Nephron (organoid): ENCODE results near the gene GRAP.
"Not testable (repeated sequence)": the region's sequence is repeated elsewhere in the genome, so short reads cannot be mapped to it uniquely, and the experiment has no call there.

Source experiments
- H3K27ac Mint-ChIP-seq, 3 experiments: 2 replicates each; pipeline ENCODE4 v1.8.0; 2020; ENCODE audit warnings: mixed read lengths in 3 of 3, mild to moderate bottlenecking in 2 of 3, moderate library complexity in 1 of 3
- H3K27me3 Mint-ChIP-seq: 2 replicates; pipeline ENCODE4 v1.8.0; 2021; ENCODE audit warnings: low read depth, mild to moderate bottlenecking, moderate library complexity, mixed read lengths
- H3K36me3 Mint-ChIP-seq: 2 replicates; pipeline ENCODE4 v1.8.0; 2020; ENCODE audit warnings: low read depth, mixed read lengths
- H3K4me1 Mint-ChIP-seq: 2 replicates; pipeline ENCODE4 v1.8.0; 2020; ENCODE audit warnings: mixed read lengths
- H3K4me3 Mint-ChIP-seq, 3 experiments: 2 replicates each; pipeline ENCODE4 v1.8.0; 2020; ENCODE audit warnings: mild to moderate bottlenecking in 3 of 3, mixed read lengths in 3 of 3, moderate library complexity in 2 of 3
- H3K9me3 Mint-ChIP-seq: 2 replicates; pipeline ENCODE4 v1.8.0; 2020; ENCODE audit warnings: mixed read lengths
- TF ChIP-seq, protein P1 (sequence below), 3 experiments: fragments of 200-600 bp; sonication (generic); IDR thresholded peaks; one replicate each; pipeline ENCODE4 v1.5.0; 2021; ENCODE audit warnings: antibody characterized with exemption in 3 of 3; ENCODE audit not compliant: unreplicated experiment in 3 of 3

GRAP gene

DNA sequence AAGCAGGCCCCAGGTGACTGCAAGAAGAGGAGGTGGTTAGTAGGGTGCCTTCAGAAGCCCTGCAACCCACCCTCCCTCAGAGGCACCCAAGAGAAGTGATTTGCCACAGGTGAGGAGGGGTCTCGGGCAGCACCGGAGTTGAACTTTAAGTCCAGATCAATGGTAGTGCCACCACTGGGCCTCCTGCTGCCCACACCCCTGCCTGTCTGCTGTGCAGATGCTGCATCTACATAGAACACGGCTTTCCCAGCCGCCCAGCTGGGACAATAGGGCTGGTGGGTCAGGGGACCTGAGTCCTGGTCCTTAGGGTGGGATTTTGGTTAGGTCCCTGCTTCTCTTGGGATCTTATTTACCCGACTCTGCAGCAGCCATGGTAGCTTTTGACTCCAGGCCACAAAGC is 24.6 kb downstream of the GRAP start:
- no peak overlapping the region for H3K27ac Mint-ChIP-seq
- H3K4me1 Mint-ChIP-seq: peaks cover 6% of the 10 kb centered on the region
- TF ChIP-seq, protein P1, sequence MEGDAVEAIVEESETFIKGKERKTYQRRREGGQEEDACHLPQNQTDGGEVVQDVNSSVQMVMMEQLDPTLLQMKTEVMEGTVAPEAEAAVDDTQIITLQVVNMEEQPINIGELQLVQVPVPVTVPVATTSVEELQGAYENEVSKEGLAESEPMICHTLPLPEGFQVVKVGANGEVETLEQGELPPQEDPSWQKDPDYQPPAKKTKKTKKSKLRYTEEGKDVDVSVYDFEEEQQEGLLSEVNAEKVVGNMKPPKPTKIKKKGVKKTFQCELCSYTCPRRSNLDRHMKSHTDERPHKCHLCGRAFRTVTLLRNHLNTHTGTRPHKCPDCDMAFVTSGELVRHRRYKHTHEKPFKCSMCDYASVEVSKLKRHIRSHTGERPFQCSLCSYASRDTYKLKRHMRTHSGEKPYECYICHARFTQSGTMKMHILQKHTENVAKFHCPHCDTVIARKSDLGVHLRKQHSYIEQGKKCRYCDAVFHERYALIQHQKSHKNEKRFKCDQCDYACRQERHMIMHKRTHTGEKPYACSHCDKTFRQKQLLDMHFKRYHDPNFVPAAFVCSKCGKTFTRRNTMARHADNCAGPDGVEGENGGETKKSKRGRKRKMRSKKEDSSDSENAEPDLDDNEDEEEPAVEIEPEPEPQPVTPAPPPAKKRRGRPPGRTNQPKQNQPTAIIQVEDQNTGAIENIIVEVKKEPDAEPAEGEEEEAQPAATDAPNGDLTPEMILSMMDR (IDR thresholded peaks at IDR 0.05; ENCODE audit: unreplicated experiment in 3 of 3): no peak
- no peaks in the 10 kb centered on the region for H3K9me3 Mint-ChIP-seq
- H3K4me3 Mint-ChIP-seq: no peak overlapping the region
- peaks cover 7% of the 10 kb centered on the region for H3K27me3 Mint-ChIP-seq
- no peaks in the 10 kb centered on the region for H3K36me3 Mint-ChIP-seq

DNA sequence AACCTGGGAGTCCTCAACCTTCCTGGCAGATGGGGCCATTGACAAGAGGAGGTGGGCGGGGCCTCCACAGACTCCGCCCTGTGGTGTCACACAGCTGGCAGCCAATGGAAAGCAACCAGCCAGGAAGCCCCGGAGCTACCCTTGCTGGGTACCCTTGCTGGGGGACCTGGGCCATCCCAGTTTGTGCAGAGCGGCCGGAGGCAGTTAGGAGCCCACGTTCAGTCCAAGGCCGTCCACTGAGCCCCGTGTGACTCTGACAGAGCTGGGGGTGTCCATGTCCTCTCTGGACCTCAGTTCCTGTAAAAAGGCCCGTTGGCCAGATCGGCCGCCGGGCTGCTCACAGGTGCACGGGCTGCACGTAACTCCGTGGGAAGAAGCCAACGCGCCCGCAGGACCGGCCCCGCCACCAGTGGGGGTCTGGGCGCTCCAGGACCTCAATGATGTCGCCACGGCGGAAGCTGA is 25.1 kb downstream of the GRAP start:
- no peaks in the 10 kb centered on the region for H3K9me3 Mint-ChIP-seq
- TF ChIP-seq, protein P1 (IDR thresholded peaks at IDR 0.05; ENCODE audit: unreplicated experiment in 3 of 3): no peak
- no peaks in the 10 kb centered on the region for H3K36me3 Mint-ChIP-seq
- H3K4me3 Mint-ChIP-seq: no peak overlapping the region
- no peak overlapping the region for H3K27ac Mint-ChIP-seq
- peaks cover 6% of the 10 kb centered on the region for H3K4me1 Mint-ChIP-seq
- peaks cover 7% of the 10 kb centered on the region for H3K27me3 Mint-ChIP-seq

GRCh38 chr17:19021011-19021621 is 25.6 kb downstream of the GRAP start:
- H3K4me1 Mint-ChIP-seq, H3K4me3 Mint-ChIP-seq, H3K9me3 Mint-ChIP-seq, H3K27me3 Mint-ChIP-seq, H3K27ac Mint-ChIP-seq, H3K36me3 Mint-ChIP-seq: not testable (repeated sequence)

- Mint-ChIP-seq H3K36me3 (no peaks in the 10 kb centered on the region), H3K4me3 (no peak overlapping the region), H3K27me3 (peaks cover 18% of the 10 kb centered on the region), H3K4me1 (peaks cover 6% of the 10 kb centered on the region), H3K27ac (no peak overlapping the region), H3K9me3 (no peaks in the 10 kb centered on the region)
- TF ChIP-seq, protein P1 (IDR thresholded peaks at IDR 0.05; ENCODE audit: unreplicated experiment in 3 of 3): no peak
Observed at GRCh38 chr17:19020016-19020415, 26.7 kb downstream of the GRAP start.

GRCh38 chr17:19019041-19019941 is 27.5 kb downstream of the GRAP start:
- Mint-ChIP-seq H3K9me3 (no peaks in the 10 kb centered on the region), H3K27me3 (peaks cover 18% of the 10 kb centered on the region), H3K4me3 (no peak overlapping the region), H3K36me3 (no peaks in the 10 kb centered on the region), H3K4me1 (peaks cover 6% of the 10 kb centered on the region), H3K27ac (peak overlapping the region in 1 of 3 experiments; percentile 27)
- TF ChIP-seq, protein P1 (IDR thresholded peaks at IDR 0.05; ENCODE audit: unreplicated experiment in 3 of 3): no peak

- TF ChIP-seq, protein P1 (IDR thresholded peaks at IDR 0.05; ENCODE audit: unreplicated experiment in 3 of 3): no peak
- Mint-ChIP-seq H3K4me1 (peaks cover 6% of the 10 kb centered on the region), H3K27me3 (peaks cover 18% of the 10 kb centered on the region), H3K9me3 (no peaks in the 10 kb centered on the region), H3K4me3 (no peak overlapping the region), H3K27ac (peak overlapping the region in 1 of 3 experiments; percentile 27), H3K36me3 (no peaks in the 10 kb centered on the region)
Observed at GRCh38 chr17:19018600-19018950, 28.2 kb downstream of the GRAP start.
